Astrocyte (in vitro differentiated cells and primary cell): ENCODE results near the gene MCM3AP. TPM values are rescaled to one million over a fixed set of nuclear protein-coding genes. Genes with fewer than 3 reads are reported as not detected.

Experiments used
- DNase-seq: peaks from one replicate; pipeline ENCODE4 v3.0.0-alpha.2; 2010; ENCODE audit warnings: low read depth
- FAIRE-seq: peaks from 2 replicates; lab custom pipeline; 2011; peaks lifted over from hg19 to GRCh38; lab: Jason Lieb, UNC
- H2AFZ ChIP-seq: 2 replicates; pipeline ENCODE4 v1.6.0; 2012; ENCODE audit warnings: low read depth, low read length, inconsistent platforms
- H3K27ac ChIP-seq: 2 replicates; pipeline ENCODE4 v1.5.1; 2011; ENCODE audit warnings: low read depth, low read length, inconsistent platforms
- H3K27me3 ChIP-seq: 2 replicates; pipeline ENCODE4 v1.6.0; 2011; ENCODE audit warnings: low read length, inconsistent platforms; ENCODE audit not compliant: insufficient read depth
- H3K36me3 ChIP-seq: 2 replicates; pipeline ENCODE4 v1.5.1; 2011; ENCODE audit warnings: low read length, inconsistent platforms; ENCODE audit not compliant: insufficient read depth
- H3K4me1 ChIP-seq: 2 replicates; pipeline ENCODE4 v1.5.1; 2011; ENCODE audit warnings: low read length, inconsistent platforms; ENCODE audit not compliant: insufficient read depth
- H3K4me2 ChIP-seq: 2 replicates; pipeline ENCODE4 v1.6.0; 2012; ENCODE audit warnings: low read length, inconsistent platforms
- H3K4me3 ChIP-seq: 2 replicates; pipeline ENCODE4 v1.5.1; 2011; ENCODE audit warnings: low read depth, mild to moderate bottlenecking, low read length, inconsistent platforms; ENCODE audit not compliant: insufficient read depth
- H3K79me2 ChIP-seq: 2 replicates; pipeline ENCODE4 v1.6.0; 2012; ENCODE audit warnings: mild to moderate bottlenecking, low read length, inconsistent platforms; ENCODE audit not compliant: insufficient read depth
- H3K9ac ChIP-seq: 2 replicates; pipeline ENCODE4 v1.6.0; 2012; ENCODE audit warnings: mild to moderate bottlenecking, low read length, inconsistent platforms
- H3K9me3 ChIP-seq: 2 replicates; pipeline ENCODE4 v1.5.1; 2012; ENCODE audit warnings: low read depth, mild to moderate bottlenecking, low read length, inconsistent platforms; ENCODE audit not compliant: insufficient read depth
- H4K20me1 ChIP-seq: 2 replicates; pipeline ENCODE4 v1.6.0; 2012; ENCODE audit warnings: low read length, inconsistent platforms; ENCODE audit not compliant: insufficient read depth
- H3K27ac Mint-ChIP-seq: one replicate; pipeline ENCODE4 v1.8.0; 2021; ENCODE audit warnings: mild to moderate bottlenecking, mixed read lengths; ENCODE audit not compliant: unreplicated experiment
- H3K27me3 Mint-ChIP-seq: one replicate; pipeline ENCODE4 v1.8.0; 2021; ENCODE audit warnings: low read depth, mixed read lengths; ENCODE audit not compliant: unreplicated experiment
- H3K36me3 Mint-ChIP-seq: one replicate; pipeline ENCODE4 v1.8.0; 2021; ENCODE audit warnings: low read depth, mixed read lengths; ENCODE audit not compliant: unreplicated experiment
- H3K4me1 Mint-ChIP-seq: one replicate; pipeline ENCODE4 v1.8.0; 2021; ENCODE audit warnings: low read depth, mixed read lengths; ENCODE audit not compliant: unreplicated experiment
- H3K4me3 Mint-ChIP-seq: one replicate; pipeline ENCODE4 v1.8.0; 2021; ENCODE audit warnings: mild to moderate bottlenecking, moderate library complexity, mixed read lengths; ENCODE audit not compliant: unreplicated experiment
- H3K9me3 Mint-ChIP-seq: one replicate; pipeline ENCODE4 v1.8.0; 2021; ENCODE audit warnings: mild to moderate bottlenecking, mixed read lengths; ENCODE audit not compliant: unreplicated experiment
- EZH2 ChIP-seq: IDR thresholded peaks from 2 replicates; pipeline ENCODE4 v1.6.1; 2012; ENCODE audit warnings: mild to moderate bottlenecking, low read length, inconsistent platforms; ENCODE audit not compliant: insufficient read depth
- total RNA-seq: library from RNA; stranded (reverse); gene quantifications from 2 replicates; pipeline ENCODE4 v1.2.1, GENCODE V29; 2021
- TF ChIP-seq, protein P1 (sequence below): IDR thresholded peaks from 2 replicates; pipeline ENCODE4 v1.5.1; 2011; ENCODE audit warnings: low read depth, mild to moderate bottlenecking, inconsistent platforms, low read length, moderate library complexity; ENCODE audit not compliant: insufficient read depth

MCM3AP gene
- total RNA-seq, 1 donor from 2014 or later, result 84.2 TPM

DNA sequence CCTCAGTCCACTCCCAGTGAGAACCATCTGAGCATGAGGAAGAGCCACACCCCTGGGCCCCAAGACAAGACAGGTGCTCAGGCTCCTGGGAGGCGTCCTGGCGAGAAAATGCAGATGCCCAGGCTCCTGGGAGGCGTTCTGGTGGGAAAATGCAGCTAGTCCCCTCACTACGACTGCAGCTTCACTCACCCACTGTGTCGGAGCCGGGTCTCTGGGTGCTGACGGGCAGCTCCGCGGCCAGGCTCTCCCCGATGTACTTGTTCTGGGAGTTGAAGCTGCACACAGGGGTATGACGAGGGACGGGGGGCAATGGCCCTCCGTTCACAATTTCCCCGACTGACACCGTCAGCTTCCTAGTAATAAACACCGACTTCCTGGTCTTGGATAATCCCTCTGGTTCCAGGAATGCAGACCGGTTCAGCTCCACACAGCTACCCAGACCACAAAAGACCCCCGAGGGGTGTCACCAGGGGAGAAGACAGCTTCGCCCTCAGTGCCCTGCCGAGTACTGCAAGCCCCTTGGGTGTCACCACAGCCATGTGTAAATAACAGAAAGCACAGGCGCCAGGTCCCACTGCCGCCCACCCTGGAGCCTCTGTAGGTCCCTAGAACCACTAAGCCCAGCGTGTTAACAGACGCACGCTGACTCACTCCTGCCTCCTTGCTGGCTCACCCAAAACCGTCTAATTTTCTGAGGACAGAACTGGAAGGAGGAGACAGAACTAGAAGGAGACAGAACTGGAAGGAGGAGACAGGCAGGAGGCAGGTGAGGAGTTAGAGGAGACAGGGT, 19.5 kb downstream of the MCM3AP start:
- Histone ChIP-seq H3K4me1 (no peaks in the 10 kb centered on the region), H2AFZ (no peak overlapping the region), H3K27me3 (no peaks in the 10 kb centered on the region), H4K20me1 (peaks cover 32% of the 10 kb centered on the region), H3K9me3 (no peaks in the 10 kb centered on the region), H3K36me3 (peaks cover 27% of the 10 kb centered on the region), H3K79me2 (no peaks in the 10 kb centered on the region), H3K4me2 (no peak overlapping the region), H3K27ac (no peak overlapping the region), H3K9ac (no peak overlapping the region), H3K4me3 (no peak overlapping the region)
- no peaks in the 10 kb centered on the region for H3K9me3 Mint-ChIP-seq
- TF ChIP-seq, protein P1, sequence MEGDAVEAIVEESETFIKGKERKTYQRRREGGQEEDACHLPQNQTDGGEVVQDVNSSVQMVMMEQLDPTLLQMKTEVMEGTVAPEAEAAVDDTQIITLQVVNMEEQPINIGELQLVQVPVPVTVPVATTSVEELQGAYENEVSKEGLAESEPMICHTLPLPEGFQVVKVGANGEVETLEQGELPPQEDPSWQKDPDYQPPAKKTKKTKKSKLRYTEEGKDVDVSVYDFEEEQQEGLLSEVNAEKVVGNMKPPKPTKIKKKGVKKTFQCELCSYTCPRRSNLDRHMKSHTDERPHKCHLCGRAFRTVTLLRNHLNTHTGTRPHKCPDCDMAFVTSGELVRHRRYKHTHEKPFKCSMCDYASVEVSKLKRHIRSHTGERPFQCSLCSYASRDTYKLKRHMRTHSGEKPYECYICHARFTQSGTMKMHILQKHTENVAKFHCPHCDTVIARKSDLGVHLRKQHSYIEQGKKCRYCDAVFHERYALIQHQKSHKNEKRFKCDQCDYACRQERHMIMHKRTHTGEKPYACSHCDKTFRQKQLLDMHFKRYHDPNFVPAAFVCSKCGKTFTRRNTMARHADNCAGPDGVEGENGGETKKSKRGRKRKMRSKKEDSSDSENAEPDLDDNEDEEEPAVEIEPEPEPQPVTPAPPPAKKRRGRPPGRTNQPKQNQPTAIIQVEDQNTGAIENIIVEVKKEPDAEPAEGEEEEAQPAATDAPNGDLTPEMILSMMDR, result no peak
- TF ChIP-seq EZH2, result no peak
- H3K4me3 Mint-ChIP-seq, result no peak overlapping the region
- H3K27me3 Mint-ChIP-seq, result no peaks in the 10 kb centered on the region
- DNase-seq (no peak), FAIRE-seq (no peak)
- H3K4me1 Mint-ChIP-seq, result no peaks in the 10 kb centered on the region
- H3K36me3 Mint-ChIP-seq, result peaks cover 22% of the 10 kb centered on the region
- no peak overlapping the region for H3K27ac Mint-ChIP-seq

DNA sequence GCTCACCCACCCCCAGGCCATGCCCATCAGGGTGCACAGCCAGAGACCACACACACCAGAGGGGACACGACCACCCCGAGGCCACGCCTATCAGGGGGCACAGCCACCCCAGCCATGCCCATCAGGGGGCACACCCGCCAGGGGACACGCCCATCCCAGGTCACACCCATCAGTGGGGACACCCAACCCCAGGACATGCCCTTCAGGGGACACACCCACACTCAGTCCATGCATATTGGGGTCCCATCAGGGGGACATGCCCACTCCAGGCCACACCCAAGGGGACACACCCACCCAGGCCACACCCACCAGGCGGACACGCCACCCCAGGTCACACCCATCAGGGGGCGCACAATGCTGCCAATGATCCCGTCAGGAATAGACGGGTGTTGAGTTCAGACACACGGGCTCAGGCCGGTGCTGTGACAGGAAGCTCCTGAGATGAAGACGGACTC, 20.7 kb downstream of the MCM3AP start:
- Histone ChIP-seq H3K27me3 (no peaks in the 10 kb centered on the region), H3K9ac (no peak overlapping the region), H3K4me2 (no peak overlapping the region), H2AFZ (no peak overlapping the region), H3K4me1 (no peaks in the 10 kb centered on the region), H3K79me2 (no peaks in the 10 kb centered on the region), H3K4me3 (no peak overlapping the region), H3K36me3 (peaks cover 26% of the 10 kb centered on the region), H3K27ac (no peak overlapping the region), H4K20me1 (peaks cover 27% of the 10 kb centered on the region), H3K9me3 (no peaks in the 10 kb centered on the region)
- no peaks in the 10 kb centered on the region for H3K9me3 Mint-ChIP-seq
- DNase-seq (no peak), FAIRE-seq (no peak)
- H3K27me3 Mint-ChIP-seq, result no peaks in the 10 kb centered on the region
- no peak for TF ChIP-seq EZH2
- TF ChIP-seq, protein P1, result no peak
- no peak overlapping the region for H3K4me3 Mint-ChIP-seq
- no peak overlapping the region for H3K27ac Mint-ChIP-seq
- H3K36me3 Mint-ChIP-seq, result peaks cover 22% of the 10 kb centered on the region
- H3K4me1 Mint-ChIP-seq, result no peaks in the 10 kb centered on the region
